ENCODE data around the gene PARVA. TPM values are rescaled to one million over a fixed set of nuclear protein-coding genes. Genes with fewer than 3 reads are reported as not detected.

PARVA gene
- total RNA-seq, 1 donor from 2014 or later = 26.3 TPM

DNA sequence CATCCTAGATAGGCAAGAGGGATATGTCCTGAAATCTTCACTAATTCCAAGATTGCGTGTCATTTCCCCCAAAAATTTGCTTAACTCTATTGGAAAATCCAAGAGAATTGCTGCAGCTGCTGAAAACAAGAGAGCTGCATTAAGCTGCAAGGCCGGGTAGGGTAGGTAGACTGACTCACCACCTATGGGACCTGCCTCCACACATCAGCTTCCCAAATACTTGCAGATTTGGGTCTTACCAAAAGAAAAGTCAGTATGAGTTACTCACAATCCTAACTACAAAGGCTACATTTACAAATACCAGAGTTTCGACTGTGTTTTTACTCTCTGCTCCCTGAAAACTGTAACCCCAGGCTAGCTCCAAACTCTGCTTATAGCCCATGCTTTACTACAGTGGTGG lies 154.3 kb downstream of the PARVA start:
- no peak for DNase-seq

DNA sequence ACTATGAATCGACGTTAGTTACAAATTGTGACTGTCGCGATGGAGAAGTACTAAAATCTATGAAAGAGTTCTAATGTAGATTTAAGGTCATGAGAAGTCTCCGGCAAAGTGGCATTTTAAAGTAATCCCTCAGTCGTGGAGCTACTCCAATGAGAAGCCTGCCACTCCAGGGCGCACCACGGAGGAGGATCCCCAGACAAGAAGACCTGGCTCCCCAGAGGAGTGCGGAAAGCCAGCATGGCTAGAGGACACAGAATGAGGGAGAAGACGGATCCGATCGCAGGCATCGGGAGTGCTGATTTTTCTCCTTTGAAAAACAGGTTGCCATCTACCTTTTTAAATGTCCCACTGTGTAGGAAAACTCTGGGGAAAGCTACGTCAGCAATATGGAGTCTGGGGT lies 155.2 kb downstream of the PARVA start:
- no peak for DNase-seq

DNA sequence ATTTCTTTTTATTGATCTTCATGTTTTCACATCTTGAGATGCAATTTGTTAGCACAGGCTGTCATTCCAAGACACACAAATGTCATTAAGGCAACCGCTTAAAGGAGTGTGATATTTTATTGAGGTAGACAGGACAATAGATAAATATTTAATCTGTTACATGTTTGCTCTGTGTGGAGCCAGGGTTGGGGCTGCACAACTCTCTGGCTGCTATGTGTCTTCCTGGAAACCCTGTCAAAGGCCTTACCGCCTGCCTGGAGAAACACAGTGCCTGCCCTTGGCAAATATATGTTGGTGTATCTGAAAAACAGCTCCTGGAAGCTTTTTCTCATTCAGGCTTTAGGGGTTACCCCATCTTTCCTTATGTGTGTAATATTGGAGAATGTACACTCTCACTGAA lies 157.2 kb downstream of the PARVA start:
- DNase-seq = no peak

DNA sequence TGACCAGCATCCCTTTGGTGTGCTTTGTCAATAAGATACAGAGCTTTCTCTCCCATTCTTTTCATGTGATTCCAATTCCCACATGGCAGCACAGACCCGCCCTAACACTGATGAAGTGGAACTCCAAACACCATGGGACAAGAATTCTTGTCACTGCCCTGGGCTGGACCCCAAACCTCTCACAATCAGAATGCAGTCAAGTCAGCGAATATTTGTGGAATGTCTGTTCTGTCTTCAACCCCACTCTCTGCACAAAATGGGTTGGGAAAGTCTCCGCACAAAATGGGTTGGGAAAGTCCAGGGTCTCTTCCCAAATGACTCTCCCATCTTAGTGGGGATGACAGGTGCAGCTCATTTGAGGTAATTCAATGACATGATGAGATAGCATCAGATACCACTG lies 157.9 kb downstream of the PARVA start:
- no peak for DNase-seq

- no peak for DNase-seq
Measured at GRCh38 chr11:12536566-12536965, 159.2 kb downstream of the PARVA start.

- DNase-seq = no peak
Measured at GRCh38 chr11:12537778-12538401, 160.5 kb downstream of the PARVA start.

DNA sequence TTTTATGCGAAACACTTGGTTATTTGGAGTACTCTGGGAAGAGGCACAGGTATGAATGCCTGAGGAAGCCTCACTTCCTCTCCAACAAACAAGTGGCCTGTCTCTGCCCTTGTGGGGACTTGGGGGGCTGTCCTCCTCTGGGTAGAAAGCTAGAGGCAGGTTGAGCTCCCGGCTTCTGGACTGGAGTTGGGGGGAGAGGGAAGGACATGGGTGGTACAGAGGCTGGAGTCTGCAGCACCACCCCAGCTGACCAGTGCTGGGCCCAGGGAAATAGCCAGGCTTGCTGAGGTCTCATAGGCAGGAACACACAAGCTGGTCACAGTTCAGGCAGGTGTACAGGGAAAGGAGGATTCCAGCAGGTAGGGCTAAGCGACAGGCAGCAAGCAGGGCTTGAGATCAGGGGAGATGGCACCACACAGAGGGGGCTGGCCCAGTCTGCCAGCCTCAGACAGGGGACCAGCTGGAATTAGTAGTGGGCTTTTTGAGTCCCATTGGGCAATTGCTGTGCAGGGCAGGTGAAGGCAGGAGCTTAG lies 161.6 kb downstream of the PARVA start:
- DNase-seq = no peak

DNA sequence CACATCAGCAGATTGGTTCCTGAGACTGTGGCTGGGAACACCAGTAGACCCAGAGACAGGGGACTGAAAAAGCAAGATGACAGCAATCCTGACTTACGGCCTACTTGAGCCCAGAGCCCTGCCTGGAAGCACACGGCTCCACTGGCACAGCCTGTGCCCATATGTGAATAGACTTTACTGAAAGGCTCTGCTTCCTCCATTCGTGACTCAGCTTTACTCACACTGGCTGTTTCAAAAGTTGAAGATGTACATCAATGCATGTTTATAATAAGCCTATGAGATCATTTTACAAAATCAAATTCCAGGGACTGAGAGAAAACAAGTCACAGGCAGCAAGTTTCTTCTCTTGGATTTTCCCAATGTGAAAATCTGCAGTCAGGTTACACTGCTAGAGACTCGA lies 162.2 kb downstream of the PARVA start:
- DNase-seq = no peak

DNA sequence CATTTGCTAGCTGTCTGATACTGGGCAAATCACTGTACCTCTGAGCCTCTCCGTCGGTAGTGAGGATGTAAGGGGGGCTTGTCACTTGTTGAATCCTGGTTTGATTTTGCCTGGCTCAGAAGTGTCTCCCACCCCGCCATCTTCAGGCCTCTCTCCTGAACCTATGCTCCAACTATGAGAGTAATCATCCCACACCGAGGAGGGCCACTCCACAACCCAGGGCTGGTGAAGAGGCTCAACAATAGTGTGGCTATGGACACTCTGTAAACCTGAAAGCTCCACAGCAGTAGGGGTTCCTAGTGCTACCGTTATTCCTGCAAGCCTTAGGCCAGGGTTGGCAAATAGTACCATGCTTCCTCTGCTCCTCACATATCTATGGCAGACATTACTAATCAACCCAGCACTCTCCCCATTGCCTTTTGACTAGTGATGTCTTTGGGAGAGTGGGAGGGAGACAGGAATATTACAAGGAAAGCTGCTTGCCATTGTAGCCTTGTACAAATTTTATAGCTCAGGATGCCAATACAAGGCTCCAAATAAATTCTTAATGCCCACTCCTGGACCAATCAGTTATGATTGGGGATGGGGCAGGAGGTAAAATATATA lies 162.8 kb downstream of the PARVA start:
- no peak for DNase-seq

DNA sequence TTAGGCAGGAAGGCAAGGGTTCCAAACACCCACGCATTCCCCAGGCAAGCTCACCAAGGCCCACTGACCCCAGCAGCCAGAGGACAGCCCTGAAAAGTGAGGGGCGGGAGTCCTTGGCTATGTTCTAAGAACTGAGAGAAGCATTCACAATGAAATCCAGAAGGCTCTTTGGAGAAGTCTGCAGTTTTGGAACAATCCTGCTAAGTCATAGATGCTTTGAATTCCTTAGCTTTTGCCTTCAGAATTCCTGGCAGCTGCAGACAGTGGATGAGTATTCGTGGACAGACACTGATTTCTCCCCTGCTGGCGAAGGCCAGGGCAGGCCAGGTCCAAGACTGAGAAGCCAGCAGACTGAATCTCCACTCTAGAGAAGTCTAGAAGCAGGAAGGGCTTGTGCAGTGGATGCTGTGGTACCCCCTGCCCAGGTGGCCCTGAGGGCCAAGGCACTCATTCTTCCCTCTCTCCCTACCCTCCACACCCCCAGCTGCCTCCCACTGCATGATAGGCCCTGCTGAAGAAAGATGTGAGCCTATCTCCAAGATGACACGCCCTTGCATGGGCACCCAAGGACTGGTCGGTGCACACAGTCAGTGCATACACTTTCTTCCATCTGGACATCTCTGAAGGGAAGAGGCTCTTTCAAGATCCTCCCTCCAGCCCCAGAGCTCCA lies 163.7 kb downstream of the PARVA start:
- peak; percentile 71 for DNase-seq

GRCh38 chr11:12541583-12542151 lies 164.3 kb downstream of the PARVA start:
- no peak for DNase-seq

- no peak for DNase-seq
Measured at GRCh38 chr11:12542186-12542935, 165.0 kb downstream of the PARVA start.

DNA sequence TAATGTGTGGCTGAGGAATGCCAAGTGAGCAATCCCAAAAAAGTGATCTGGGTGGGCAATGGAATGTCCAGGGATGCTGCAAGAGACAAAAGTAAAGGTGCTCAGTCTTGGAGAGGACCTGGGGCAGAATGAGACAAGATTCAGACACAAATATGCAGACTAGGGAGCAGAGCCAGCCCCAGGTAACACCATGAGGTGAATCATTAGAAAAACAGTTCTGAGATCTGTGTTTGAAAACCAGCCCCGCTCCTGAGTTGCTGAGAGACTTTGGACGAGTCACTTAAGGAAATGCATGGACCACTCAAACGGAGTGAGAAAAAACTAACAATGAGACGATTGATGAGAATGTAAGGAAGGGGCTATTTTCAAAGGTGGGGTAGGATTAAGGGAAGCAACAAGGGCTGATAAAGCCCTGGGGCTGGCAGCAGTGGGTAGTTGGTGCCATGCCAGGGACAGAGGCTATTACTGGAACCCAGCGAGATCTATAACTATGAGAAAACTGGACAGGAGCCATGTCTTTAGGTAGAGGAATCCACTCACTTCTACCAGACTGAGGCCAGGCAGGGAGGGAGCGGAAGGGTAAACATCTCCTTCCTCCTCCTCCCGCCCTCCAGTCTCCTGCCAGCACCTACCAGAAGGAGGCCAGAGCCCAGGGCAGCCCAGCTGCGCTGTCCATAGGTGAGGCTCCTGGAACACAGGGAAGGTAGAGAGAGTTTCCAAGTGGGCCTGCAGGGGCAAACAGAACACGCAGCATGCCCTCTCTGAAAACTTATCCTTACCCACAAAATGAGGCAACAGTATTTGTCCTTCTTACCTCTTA lies 166.4 kb downstream of the PARVA start:
- no peak for DNase-seq

DNA sequence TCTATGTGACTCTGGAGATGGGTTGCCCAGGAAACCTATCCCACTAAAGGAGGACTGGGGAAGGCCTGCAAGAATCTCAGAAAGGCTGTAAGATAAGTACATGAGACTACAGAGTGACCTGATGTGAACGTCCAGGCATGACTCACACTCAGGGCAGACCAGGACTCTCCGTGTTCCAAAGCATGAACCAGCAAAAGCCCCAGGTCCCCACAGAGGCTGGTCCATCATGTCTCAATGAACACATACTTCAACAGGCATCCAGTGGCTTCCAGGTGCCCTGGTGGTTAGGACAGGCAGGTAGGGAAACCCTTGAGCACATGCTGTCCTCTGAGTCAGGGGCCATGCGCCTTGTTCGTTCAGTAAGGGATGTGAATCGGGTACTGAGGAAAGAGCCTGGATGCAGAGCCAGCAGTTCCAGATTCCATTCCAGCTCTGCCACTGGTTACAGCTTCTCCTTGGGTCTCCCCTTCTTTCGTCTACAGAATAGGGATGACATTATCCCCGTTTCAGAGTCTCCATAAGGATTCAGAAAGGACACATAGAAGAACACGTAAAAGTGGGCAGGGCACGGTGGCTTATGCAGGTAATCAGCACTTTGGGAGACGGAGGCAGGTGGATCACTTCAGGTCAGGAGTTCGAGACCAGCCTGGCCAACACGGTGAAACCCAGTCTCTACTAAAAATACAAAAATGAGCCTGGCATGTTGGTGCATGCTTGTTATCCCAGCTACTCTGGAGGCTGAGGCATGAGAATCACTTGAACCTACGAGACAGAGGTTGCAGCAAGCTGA lies 167.8 kb downstream of the PARVA start:
- DNase-seq = no peak

DNA sequence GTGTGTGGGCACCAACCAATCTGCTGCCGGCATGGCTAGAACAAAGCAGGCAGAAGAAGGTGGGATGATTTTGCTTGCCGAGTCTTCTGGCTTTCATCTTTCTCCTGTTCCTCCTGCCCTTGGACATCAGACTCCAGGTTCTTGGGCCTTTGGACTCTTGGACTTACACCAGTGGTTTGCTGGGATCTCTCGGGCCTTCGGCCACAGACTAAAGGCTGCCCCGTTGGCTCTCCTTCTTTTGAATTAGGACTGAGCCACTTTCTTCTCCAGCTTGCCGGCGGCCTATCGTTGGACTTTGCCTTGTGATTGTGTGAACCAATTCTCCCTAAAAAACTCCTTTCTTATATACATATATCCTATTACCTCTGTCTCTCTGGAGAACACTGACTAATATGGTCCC lies 168.8 kb downstream of the PARVA start:
- DNase-seq = no peak

- DNase-seq = no peak
Measured at GRCh38 chr11:12546660-12547059, 169.3 kb downstream of the PARVA start.

- DNase-seq = no peak
Measured at GRCh38 chr11:12547953-12548650, 170.7 kb downstream of the PARVA start.

- peak; percentile 85 for DNase-seq
Measured at GRCh38 chr11:12552692-12553091, 175.3 kb downstream of the PARVA start.

DNA sequence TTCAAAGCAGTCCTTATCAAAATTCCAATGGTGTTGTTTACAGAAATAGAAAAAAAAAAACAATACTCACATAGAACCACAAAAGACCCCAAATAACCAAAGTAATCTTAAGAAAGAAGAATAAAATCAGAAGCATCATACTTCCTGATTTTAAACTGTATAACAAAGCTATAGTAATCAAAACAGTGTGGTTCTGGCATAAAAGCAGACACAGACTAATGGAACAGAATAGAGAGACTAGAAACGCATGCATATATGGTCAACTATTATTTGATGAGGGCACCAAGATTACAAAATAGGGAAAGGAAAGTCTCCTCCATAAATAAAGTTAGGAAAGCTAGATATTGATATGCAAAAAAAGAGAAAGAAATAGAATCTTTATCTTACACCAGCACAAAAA lies 176.8 kb downstream of the PARVA start:
- DNase-seq = no peak

DNA sequence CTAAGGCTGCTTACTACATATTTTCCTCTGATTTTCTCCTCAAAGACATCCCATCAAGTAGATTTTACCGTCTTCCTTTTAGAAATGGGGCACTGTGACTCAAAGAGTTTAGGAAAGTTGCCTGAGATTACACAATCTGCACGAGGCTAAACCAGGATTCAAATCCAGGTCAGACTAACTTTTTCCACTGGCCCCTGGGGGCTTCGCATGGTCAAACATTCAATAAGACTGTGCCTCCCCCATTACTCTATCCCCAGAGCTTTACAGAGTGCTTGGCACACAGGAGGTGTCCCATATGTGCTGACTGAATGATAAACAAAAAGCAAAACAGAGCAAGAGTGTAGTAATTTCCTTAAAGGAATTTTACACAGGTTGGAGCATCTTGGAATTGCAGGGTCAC lies 178.8 kb downstream of the PARVA start:
- no peak for DNase-seq
